Islet of Langerhans (tissue), 1 donor: ENCODE data around the gene SEBOX.

ENCODE experiments used
- FAIRE-seq: peaks from one replicate; lab custom pipeline; 2011; peaks lifted over from hg19 to GRCh38; lab: Jason Lieb, UNC

The SEBOX gene

GRCh38 chr17:28368306-28368831 is 3.4 kb upstream of the SEBOX start:
- no peak for FAIRE-seq

GRCh38 chr17:28367641-28368305 is 2.8 kb upstream of the SEBOX start:
- FAIRE-seq: no peak

DNA sequence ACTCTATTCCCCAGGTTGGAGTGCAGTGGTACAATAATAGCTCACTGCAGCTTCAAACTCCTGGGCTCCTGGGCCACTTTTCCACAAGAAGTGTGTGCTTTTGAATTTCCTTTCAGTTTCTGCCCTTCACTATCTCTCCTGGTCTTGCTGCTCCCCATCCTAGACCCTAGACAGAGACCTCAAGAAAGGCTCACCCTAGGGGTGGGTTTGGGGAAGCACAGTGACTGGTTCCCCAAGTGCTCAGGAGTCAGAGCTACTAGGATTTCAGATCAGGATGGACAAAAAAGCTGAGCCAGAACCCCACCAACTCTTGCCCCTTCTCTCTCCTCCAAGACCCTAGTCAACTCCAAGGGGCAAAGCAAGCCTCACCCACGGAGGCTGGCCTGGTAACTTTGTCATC is 1.6 kb upstream of the SEBOX start:
- FAIRE-seq: no peak

GRCh38 chr17:28365487-28365886 is 488 bp upstream of the SEBOX start:
- no peak for FAIRE-seq

DNA sequence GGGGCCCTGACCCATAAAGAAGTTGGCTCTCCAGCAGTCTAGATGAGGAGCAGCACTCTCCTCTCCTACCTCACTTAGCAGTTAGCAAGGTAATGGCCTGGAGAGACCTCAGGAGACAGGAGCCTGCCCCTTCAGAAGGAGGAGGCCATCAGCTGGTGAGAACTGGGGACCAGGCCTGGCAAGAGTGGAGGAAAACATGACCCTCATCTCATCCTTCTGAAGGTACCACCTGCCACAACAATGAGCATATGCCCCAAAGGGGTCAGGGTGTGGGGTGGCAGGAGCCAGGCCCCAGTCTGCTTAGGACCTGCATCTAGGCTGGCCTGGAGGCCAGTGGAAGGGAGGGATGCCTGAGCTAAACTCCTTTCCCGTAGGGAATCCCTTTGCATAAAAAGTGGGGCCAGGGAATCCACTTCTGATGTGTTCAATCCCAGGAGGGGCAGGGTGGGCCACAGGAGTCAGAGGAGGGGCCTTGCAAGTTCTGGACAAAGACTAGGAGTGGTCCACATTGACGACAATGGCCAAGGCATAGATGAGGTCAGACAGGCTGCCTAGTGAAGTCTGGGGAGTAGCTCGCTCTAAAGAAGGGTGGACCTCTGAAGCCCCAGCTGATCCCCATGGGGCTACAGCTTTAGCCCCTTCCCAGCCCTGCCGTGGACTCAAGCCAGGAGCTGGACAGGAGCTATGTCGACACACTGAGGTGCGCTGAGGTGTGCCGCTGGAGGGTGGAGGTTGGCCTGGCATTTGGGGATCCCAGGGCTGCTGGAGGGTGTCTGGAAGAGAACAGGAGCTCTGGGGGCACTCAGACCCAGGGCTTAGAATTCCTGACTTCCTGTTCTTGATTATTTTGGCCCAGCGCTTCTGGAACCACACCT is 986 bp downstream of the SEBOX start:
- FAIRE-seq: no peak

- no peak for FAIRE-seq
Measured at GRCh38 chr17:28363186-28363585, 1.8 kb downstream of the SEBOX start.

DNA sequence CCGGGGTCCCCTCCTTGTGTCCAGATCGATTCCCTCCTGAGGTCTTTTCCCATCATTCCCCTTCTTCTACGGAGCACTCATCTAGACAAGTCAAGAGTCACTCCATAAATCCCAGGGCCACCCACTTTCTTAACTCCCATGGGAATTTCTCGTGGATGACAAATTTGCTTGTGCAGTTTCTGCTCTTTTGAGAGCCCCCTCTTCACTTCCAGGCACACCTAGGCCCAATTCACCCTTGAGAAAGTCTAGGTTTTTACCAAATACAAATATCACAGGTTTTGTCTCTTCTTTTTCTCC is 7.2 kb downstream of the SEBOX start:
- FAIRE-seq: no peak

DNA sequence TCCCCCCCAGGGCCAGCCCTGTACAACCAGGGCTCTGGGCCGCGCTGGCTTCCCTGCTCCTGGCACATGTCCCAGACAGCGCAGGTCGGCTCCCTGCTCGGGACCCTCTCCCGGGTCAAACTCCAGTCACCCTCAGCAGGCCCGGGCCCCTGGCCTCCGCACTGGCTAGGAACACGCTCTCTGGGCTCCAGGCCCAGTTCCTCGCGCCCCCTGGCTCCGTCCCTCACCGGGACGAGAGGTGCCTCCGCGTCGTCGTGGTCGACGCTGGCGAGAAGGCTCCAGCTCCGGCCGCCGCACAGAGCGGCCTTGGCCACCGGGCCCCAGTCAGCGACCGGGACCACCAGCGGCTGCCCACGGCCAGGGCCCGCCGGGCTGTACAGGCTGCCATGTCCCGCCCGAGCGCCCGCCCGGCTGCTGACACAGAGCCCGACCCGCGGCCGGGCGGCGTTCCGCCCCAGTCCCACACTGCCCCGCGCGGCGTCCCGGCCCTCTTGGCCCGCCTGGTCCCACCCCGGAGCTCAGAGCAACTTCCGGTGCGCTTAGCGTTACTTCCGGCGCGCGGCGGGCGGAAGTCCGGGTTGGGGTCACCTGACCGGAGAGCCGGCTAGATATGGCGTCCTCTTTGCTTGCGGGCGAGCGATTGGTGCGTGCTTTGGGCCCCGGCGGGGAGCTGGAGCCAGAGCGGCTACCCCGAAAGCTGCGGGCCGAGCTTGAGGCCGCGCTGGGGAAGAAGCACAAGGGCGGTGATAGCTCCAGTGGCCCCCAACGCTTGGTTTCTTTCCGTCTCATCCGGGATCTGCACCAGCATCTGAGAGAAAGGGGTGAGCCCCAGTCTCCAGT is 7.7 kb downstream of the SEBOX start, which contains the start of gene POLDIP2:
Gene POLDIP2 (minus strand): TSS at position 467 of the 840 bp plus-strand sequence. CDS start 79 bp downstream, at position 388.
- no peak for FAIRE-seq

DNA sequence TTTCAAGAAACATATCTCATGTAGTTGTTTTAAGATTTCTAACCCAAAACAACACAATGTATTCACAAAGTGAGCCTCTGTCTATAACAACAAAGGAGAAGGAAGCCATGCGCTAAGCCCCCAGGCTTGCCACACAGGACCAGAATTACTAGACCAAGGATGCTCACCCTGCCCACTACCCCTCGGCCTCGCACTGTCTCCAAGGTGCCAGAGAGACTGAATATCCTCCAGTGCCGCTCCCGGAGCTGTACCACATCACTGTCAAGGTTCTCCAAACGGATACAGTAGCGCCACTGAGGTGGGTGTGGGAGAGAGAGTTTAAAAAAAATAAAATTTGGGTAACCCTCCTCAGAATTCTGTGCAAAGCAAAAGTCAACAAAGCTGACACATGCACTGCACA is 14.7 kb downstream of the SEBOX start:
- no peak for FAIRE-seq

GRCh38 chr17:28348979-28349378 is 16.0 kb downstream of the SEBOX start:
- no peak for FAIRE-seq

DNA sequence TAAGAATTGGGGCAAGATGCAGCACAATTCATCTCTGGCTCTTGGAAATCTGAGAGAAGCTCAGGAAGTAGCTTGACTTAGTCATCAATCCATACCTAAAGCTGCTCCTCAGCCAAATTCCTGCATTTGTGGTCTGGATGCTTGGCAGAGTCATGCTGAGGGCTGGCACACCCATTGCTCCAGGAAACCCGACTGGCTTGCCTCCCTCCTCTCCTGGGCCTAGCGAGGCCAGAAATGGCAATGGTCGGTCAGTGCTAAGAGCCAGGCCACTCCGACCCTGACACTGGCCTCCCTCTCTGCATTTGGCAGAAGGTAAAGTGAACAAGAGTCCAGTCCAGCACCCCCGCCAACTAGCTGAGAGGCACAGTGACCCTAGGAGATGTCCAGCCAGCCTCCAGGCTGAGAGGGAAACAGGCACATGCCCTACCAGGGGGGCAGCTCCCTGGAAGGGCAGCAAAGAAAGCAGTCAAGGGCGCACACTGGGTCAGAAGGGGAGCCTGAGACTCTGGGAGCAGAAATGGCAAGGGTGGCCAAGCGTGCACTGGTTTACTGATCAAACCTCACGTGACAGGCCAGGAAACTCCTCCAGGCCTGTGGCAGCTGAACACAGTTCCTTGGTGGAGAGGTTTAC is 17.6 kb downstream of the SEBOX start:
- no peak for FAIRE-seq

- no peak for FAIRE-seq
Measured at GRCh38 chr17:28346746-28347246, 18.2 kb downstream of the SEBOX start.

DNA sequence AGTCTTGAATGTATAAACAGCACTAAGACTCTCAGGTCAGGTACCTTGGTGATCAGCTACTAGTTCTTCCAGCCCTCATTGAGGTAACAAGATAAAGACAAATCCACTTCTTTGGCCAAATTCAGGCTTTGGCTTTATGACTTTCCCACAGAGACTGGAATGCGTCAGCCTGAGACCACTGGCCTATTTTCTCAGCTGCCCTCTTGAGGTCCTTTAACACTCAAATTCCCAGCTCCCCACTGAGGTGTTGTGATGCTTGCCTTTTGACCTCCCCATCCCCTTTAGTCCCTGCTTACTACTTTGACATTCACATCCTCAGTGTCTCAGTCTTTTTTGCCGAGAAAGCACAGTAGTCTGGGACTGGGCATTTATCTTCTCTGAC is 18.8 kb downstream of the SEBOX start:
- no peak for FAIRE-seq

DNA sequence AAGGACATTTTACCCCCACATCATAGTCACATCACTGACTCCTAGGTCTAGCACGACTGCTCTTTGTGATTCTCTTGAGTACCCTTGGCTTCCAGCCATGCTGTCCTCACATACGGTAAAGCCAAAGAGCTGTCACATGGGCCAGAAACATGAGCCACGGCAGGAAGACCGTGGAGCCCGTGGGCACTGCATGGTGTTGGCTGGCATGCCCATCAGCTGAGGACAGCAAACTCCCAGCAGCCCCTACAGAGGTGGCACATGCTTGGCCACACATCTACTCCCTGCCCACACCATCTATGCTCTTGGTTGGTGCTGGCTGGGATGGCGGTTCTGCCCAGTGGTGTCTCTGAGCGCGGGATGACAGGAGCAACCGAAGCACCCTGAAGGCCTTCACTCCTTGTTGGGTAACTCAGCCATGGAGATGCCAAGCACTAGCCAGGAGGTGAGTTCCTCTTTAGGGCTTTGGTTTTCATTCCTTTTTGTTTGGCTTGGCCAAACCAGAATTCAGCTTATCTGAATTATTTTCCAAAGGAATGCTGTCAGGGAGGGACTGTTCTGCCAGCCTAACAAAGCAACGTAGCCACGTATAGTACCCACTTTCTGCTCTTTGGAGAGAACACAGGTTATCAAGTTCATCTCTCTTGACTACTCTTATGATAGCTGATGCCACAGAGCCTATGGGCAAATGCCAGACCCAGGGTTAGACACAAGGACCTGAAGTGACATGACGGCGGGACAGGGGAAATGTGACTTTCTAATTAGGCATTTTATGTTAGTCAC is 19.4 kb downstream of the SEBOX start:
- no peak for FAIRE-seq

DNA sequence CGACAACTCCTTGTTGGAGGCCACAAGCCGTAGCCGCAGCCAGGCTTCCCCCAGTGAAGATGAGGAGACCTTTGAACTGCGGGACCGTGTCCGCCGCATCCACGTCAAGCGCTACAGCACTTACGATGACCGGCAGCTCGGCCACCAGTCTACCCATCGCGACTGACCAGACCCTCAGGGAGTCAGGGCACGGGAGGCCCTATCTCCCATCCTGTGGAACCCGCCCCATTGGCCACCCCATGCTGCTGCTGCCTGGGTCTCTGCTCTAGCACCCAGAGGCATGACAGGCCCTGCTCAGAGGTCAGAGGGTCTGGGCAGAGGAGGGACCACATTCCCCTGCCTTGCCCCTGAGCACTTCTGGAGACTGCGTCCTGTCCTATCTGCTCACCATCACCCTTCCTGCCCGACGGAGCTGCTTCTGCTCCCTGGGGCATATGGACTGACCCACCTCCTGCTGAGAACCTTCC is 20.5 kb downstream of the SEBOX start:
- FAIRE-seq: no peak

GRCh38 chr17:28344011-28344410 is 21.0 kb downstream of the SEBOX start:
- no peak for FAIRE-seq

- no peak for FAIRE-seq
Measured at GRCh38 chr17:28343491-28343932, 21.5 kb downstream of the SEBOX start.

DNA sequence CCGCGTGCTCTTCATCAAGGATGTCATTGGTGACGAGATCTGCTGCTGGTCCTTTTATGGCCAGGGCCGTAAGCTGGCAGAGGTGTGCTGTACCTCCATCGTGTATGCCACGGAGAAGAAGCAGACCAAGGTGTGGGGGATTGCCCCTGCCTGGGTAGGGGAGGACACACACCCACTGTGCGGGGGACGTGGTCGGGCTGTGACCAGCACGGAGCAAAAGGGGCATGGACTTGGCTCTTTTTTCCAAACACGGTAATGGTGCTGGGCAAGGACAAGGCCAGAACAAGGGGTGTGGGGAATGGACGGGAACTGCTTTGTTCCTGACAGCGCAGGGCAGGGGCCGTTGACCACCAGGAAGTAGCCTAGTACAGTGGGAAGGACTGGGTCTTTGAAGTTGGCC is 22.7 kb downstream of the SEBOX start:
- FAIRE-seq: no peak

DNA sequence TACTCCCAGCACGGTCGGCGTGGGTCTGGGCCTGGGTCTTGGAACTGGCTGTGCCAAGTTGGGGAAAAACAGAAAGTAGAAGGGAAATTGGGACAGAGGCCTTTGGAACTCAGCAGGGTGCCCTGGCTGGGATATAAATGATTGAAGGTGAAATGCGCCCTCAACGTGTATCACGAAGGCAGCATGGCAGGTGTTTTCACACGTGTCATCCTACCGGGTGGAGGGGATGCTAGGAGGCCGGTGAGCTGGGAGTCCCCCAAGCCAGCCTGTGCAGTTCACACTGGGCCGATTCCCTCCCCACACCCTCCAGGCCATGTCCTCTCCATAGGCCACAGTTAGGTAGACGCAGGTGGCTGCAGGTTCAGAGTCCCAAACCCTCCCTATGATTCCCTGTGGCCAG is 23.5 kb downstream of the SEBOX start:
- no peak for FAIRE-seq

GRCh38 chr17:28340374-28340773 is 24.6 kb downstream of the SEBOX start:
- FAIRE-seq: no peak

DNA sequence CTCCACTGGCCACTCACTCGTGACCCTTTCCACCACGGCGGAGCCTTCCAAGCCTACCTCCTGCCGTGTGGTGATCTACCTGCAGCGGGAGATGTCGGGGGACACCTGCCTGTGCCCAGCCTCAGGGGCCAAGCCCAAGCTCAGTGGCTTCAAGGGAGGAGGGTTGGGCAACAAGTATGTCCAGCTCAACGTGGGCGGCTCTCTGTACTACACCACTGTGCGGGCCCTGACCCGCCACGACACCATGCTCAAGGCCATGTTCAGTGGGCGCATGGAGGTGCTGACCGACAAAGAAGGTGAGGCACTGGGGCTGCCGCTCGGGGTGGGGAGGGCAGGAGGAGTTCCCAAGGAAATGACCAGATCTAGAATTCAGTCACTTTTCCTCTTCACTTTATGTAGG is 25.6 kb downstream of the SEBOX start:
- no peak for FAIRE-seq
